Thyroid gland (tissue), 4 donors: ENCODE data around the gene NFAM1. TPM values are rescaled to one million over a fixed set of nuclear protein-coding genes. Genes with fewer than 3 reads are reported as not detected.

Experiments
- DNase-seq, 2 donors: peaks; one replicate each; pipeline ENCODE4 v3.0.0-alpha.2; 2019
- H3K27ac ChIP-seq, 3 donors: fragments of 200-600 bp; sonication (generic); 1 replicate in 2 of 3; 2 replicates in 1 of 3; pipeline ENCODE4 v1.5.1; 2016 to 2019; ENCODE audit warnings: mild to moderate bottlenecking in 1 of 3, moderate library complexity in 1 of 3
- H3K27me3 ChIP-seq: fragments of 200-600 bp; sonication (generic); one replicate; pipeline ENCODE4 v1.5.1; 2019
- H3K36me3 ChIP-seq, 2 donors: fragments of 200-600 bp; sonication (generic); one replicate each; pipeline ENCODE4 v1.5.1; 2016 to 2019
- H3K4me1 ChIP-seq, 2 donors: fragments of 200-600 bp; sonication (generic); one replicate each; pipeline ENCODE4 v1.5.1; 2017 to 2019
- H3K4me3 ChIP-seq, 3 donors: fragments of 200-600 bp; sonication (generic); replicated peaks in 1 of 3; 1 replicate in 2 of 3; 2 replicates in 1 of 3; pipeline ENCODE4 v1.5.1; 2016; ENCODE audit warnings: mild to moderate bottlenecking in 1 of 3
- H3K9me3 ChIP-seq: fragments of 200-600 bp; sonication (generic); one replicate; pipeline ENCODE4 v1.5.1; 2017
- CTCF ChIP-seq, 6 experiments: fragments of 200-600 bp in 3 of 6; fragments of 450-650 bp in 3 of 6; sonication (generic) in 3 of 6; IDR thresholded peaks; one replicate each; pipeline ENCODE4 v1.5.1; 2016 to 2019; ENCODE audit warnings: antibody characterized with exemption in 6 of 6, mild to moderate bottlenecking in 2 of 6, inconsistent platforms in 1 of 6, moderate library complexity in 1 of 6
- POLR2A ChIP-seq, 2 donors: fragments of 450-650 bp; IDR thresholded peaks; one replicate each; pipeline ENCODE4 v1.6.1; 2017; ENCODE audit warnings: antibody characterized with exemption in 2 of 2, mild to moderate bottlenecking in 2 of 2, moderate library complexity in 1 of 2
- WGBS, 2 donors: methylation state at CpG; one replicate each; pipeline ENCODE4 v1.1.5; 2017; 5-methylcytosine and 5-hydroxymethylcytosine counted together
- intact Hi-C: fragments of 100-400 bp; cut with DNase I; formaldehyde crosslinking; loops from one replicate; pipeline ENCODE4 v1.15.1; 2023
- total RNA-seq, 4 donors: library from RNA; depleted of rRNA; stranded (reverse); fragments of >200 nt; gene quantifications; one replicate each; pipeline ENCODE4 v1.2.3, GENCODE V29; 2016

The NFAM1 gene
- total RNA-seq: 1 to 10 TPM in 3 of 4 donors, under 1 TPM in 1; 0.89 to 1.4 (median 1.2) TPM

- TF ChIP-seq POLR2A (IDR thresholded peaks at IDR 0.05) (peak in 1 of 2 donors; percentile 22), CTCF (IDR thresholded peaks at IDR 0.05) (no peak)
- peak within 1 kb of the TSS; percentile 74 to 95 (median 83) for H3K27ac ChIP-seq
- no peaks in the 10 kb centered on the region for H3K36me3 ChIP-seq
- peak in 1 of 2 donors; percentile 23 for DNase-seq
- WGBS, 2 donors: 37 to 64% methylated on average over 15 to 17 of the region's 24 CpGs
- no peaks in the 10 kb centered on the region for H3K9me3 ChIP-seq
- H3K27me3 ChIP-seq: no peaks in the 10 kb centered on the region
- intact Hi-C loops: loop anchor here (10.0 kb wide), 1 partner anchor 67 kb away; no protein-coding TSS in a partner anchor
- peaks cover 49 to 60% of the 10 kb centered on the region in 2 donors for H3K4me1 ChIP-seq
- no peak within 1 kb of the TSS for H3K4me3 ChIP-seq
These were observed at the start of gene NFAM1 for GRCh38 chr22:42432020-42432596. TSS of gene NFAM1 (minus strand) at chr22:42432403. CDS start at chr22:42432357, 46 bp downstream.

GRCh38 chr22:42475122-42475521 lies 42.9 kb upstream of the NFAM1 start:
- intact Hi-C loops: no loop called here
- WGBS, 2 donors: 84 to 97% methylated on average over 2 of the region's 2 CpGs
- Histone ChIP-seq H3K27ac (no peak overlapping the region), H3K36me3 (no peaks in the 10 kb centered on the region), H3K27me3 (no peaks in the 10 kb centered on the region), H3K4me1 (no peaks in the 10 kb centered on the region), H3K9me3 (no peaks in the 10 kb centered on the region), H3K4me3 (no peak overlapping the region)
- DNase-seq: no peak
- TF ChIP-seq CTCF (IDR thresholded peaks at IDR 0.05): no peak
- TF ChIP-seq POLR2A (IDR thresholded peaks at IDR 0.05): no peak

- no peaks in the 10 kb centered on the region for H3K27me3 ChIP-seq
- 72 to 74% methylated on average over 5 of the region's 5 CpGs for WGBS, 2 donors
- TF ChIP-seq CTCF (IDR thresholded peaks at IDR 0.05): peak in 5 of 6 experiments; percentile 26 to 65 (median 56)
- TF ChIP-seq POLR2A (IDR thresholded peaks at IDR 0.05): no peak
These were observed 41.4 kb upstream of the NFAM1 start for GRCh38 chr22:42473484-42474193.

GRCh38 chr22:42472671-42473070 lies 40.5 kb upstream of the NFAM1 start:
- intact Hi-C loops: no loop called here
- no peaks in the 10 kb centered on the region for H3K9me3 ChIP-seq
- no peaks in the 10 kb centered on the region for H3K27me3 ChIP-seq
- WGBS, 2 donors: 81 to 91% methylated on average over 2 to 8 of the region's 8 CpGs
- no peak overlapping the region for H3K4me3 ChIP-seq
- TF ChIP-seq CTCF (IDR thresholded peaks at IDR 0.05) (no peak), POLR2A (IDR thresholded peaks at IDR 0.05) (no peak)
- DNase-seq: no peak
- no peaks in the 10 kb centered on the region for H3K36me3 ChIP-seq
- no peaks in the 10 kb centered on the region for H3K4me1 ChIP-seq
- no peak overlapping the region for H3K27ac ChIP-seq

More at GRCh38 chr22:42473484-42474193, 41.4 kb upstream of the NFAM1 start:
- Histone ChIP-seq H3K4me3 (no peak overlapping the region), H3K4me1 (no peaks in the 10 kb centered on the region), H3K27ac (no peak overlapping the region), H3K9me3 (no peaks in the 10 kb centered on the region), H3K36me3 (no peaks in the 10 kb centered on the region)
- intact Hi-C loops: no loop called here
- DNase-seq: no peak

GRCh38 chr22:42471441-42471840 lies 39.2 kb upstream of the NFAM1 start:
- Histone ChIP-seq H3K9me3 (no peaks in the 10 kb centered on the region), H3K4me1 (no peaks in the 10 kb centered on the region), H3K4me3 (no peak overlapping the region), H3K27me3 (no peaks in the 10 kb centered on the region), H3K36me3 (no peaks in the 10 kb centered on the region), H3K27ac (no peak overlapping the region)
- intact Hi-C loops: no loop called here
- TF ChIP-seq POLR2A (IDR thresholded peaks at IDR 0.05) (no peak), CTCF (IDR thresholded peaks at IDR 0.05) (no peak)
- WGBS, 2 donors: 97 to 98% methylated on average over 1 of the region's 1 CpG
- DNase-seq: no peak
